Measurements from ENCODE around the gene TRIM71. TPM values are rescaled to one million over a fixed set of nuclear protein-coding genes. Genes with fewer than 3 reads are reported as not detected.

Gene TRIM71
- total and polyA plus RNA-seq, 2 of the 13 experiments (the other 11 are each of a cell fraction or from before 2014, with no cell fraction given): 21.7 to 76.9 TPM

DNA sequence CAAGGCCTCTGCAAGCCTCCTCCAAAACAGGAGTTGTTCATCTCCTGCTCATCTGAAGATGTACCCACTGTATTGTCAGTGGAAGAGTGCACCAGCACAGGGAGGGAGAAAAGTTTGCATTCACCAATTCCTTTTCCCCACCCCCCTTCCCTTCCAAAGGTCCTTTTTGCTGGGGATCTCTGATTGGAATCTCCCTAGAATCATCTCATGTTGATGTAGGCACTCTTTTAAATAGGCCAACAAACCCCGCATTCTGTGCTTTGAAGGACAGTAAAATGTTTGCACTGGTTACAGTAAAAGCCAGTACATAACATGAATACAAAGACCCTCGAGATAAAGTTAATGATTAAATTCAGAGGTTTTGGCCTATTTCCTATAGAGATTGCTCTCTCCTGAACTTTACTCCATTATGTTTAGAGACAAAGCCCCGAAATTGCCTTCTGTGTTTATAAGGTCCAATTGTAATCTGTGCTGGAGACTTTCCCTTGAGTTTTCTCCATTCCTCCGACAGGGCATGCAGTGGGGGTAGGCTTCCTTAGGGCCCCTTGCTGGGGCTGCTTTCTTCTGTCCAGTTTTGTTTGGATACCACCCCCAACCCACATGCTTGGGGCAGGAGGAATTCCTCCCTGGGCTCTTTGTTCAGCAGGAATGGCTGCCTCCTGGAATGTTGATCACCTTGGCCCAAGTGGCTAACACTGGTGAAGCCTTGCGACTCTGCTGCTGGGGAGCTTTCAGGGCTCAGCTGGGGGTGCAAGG lies 22.5 kb downstream of the TRIM71 start (continued):
- TF ChIP-seq, protein P1, sequence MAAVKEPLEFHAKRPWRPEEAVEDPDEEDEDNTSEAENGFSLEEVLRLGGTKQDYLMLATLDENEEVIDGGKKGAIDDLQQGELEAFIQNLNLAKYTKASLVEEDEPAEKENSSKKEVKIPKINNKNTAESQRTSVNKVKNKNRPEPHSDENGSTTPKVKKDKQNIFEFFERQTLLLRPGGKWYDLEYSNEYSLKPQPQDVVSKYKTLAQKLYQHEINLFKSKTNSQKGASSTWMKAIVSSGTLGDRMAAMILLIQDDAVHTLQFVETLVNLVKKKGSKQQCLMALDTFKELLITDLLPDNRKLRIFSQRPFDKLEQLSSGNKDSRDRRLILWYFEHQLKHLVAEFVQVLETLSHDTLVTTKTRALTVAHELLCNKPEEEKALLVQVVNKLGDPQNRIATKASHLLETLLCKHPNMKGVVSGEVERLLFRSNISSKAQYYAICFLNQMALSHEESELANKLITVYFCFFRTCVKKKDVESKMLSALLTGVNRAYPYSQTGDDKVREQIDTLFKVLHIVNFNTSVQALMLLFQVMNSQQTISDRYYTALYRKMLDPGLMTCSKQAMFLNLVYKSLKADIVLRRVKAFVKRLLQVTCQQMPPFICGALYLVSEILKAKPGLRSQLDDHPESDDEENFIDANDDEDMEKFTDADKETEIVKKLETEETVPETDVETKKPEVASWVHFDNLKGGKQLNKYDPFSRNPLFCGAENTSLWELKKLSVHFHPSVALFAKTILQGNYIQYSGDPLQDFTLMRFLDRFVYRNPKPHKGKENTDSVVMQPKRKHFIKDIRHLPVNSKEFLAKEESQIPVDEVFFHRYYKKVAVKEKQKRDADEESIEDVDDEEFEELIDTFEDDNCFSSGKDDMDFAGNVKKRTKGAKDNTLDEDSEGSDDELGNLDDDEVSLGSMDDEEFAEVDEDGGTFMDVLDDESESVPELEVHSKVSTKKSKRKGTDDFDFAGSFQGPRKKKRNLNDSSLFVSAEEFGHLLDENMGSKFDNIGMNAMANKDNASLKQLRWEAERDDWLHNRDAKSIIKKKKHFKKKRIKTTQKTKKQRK (IDR thresholded peaks at IDR 0.05; ENCODE audit: low read length): no peak
- no peak for TF ChIP-seq IKZF1 (IDR thresholded peaks at IDR 0.05)
- TF ChIP-seq DNMT3B (CRISPR knock-in tag; conservative IDR thresholded peaks at IDR 0.05): no peak
- peak; percentile 74; the same call in 1 of the 2 replicates for TF ChIP-seq FOXJ3 (CRISPR knock-in tag; IDR thresholded peaks at IDR 0.05; ENCODE audit: borderline replicate concordance)
- TF ChIP-seq MEF2D (CRISPR knock-in tag; IDR thresholded peaks at IDR 0.05): no peak; the same call in 1 of the 2 replicates
- TF ChIP-seq DPF2 (CRISPR knock-in tag; IDR thresholded peaks at IDR 0.05; ENCODE audit: borderline replicate concordance, low read depth): peak; percentile 59; the same call in 1 of the 2 replicates
- TF ChIP-seq SMARCC2 (IDR thresholded peaks at IDR 0.05): no peak
- peak; percentile 93 for TF ChIP-seq PHF21A (CRISPR knock-in tag; IDR thresholded peaks at IDR 0.05)
- TF ChIP-seq, protein P2, sequence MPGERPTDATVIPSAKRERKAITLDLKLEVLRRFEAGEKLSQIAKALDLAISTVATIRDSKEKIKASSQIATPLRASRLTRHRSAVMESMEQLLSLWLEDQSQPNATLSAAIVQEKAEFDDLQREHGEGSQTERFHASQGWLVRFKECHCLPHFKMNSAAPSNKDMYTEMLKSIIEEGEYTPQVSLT (CRISPR knock-in tag; IDR thresholded peaks at IDR 0.05; ENCODE audit: borderline replicate concordance, low read depth): no peak
- TF ChIP-seq SRSF4 (IDR thresholded peaks at IDR 0.05; ENCODE audit: low read depth, low read length, poor library complexity, severe bottlenecking): no peak
- no peak for TF ChIP-seq ZNF776 (CRISPR knock-in tag; IDR thresholded peaks at IDR 0.05)
- no peak for TF ChIP-seq HNRNPH1 (optimal IDR thresholded peaks at IDR 0.05; ENCODE audit: low read depth, low read length)
- TF ChIP-seq KAT2B (IDR thresholded peaks at IDR 0.05; ENCODE audit: borderline replicate concordance, low read depth, low read length): no peak
- no peak; the same call in 1 of the 2 replicates for TF ChIP-seq KMT2A (CRISPR knock-in tag; IDR thresholded peaks at IDR 0.05)
- peak; percentile 13; the same call in 1 of the 2 replicates for TF ChIP-seq KDM5A (IDR thresholded peaks at IDR 0.05; ENCODE audit: borderline replicate concordance, low read length)
- peak; percentile 39; the same call in 1 of the 2 replicates for TF ChIP-seq RARG (CRISPR knock-in tag; IDR thresholded peaks at IDR 0.05; ENCODE audit: low read depth)
- TF ChIP-seq MIER2 (CRISPR knock-in tag; IDR thresholded peaks at IDR 0.05): no peak
- TF ChIP-seq, protein P3, sequence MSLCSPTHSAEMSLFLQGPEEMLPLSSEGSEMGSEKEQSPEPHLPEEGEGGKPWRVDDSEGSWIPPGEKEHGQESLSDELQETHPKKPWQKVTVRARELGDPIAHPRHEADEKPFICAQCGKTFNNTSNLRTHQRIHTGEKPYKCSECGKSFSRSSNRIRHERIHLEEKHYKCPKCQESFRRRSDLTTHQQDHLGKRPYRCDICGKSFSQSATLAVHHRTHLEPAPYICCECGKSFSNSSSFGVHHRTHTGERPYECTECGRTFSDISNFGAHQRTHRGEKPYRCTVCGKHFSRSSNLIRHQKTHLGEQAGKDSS (CRISPR knock-in tag; IDR thresholded peaks at IDR 0.05; ENCODE audit: borderline replicate concordance, low read depth): no peak
- TF ChIP-seq, protein P4, sequence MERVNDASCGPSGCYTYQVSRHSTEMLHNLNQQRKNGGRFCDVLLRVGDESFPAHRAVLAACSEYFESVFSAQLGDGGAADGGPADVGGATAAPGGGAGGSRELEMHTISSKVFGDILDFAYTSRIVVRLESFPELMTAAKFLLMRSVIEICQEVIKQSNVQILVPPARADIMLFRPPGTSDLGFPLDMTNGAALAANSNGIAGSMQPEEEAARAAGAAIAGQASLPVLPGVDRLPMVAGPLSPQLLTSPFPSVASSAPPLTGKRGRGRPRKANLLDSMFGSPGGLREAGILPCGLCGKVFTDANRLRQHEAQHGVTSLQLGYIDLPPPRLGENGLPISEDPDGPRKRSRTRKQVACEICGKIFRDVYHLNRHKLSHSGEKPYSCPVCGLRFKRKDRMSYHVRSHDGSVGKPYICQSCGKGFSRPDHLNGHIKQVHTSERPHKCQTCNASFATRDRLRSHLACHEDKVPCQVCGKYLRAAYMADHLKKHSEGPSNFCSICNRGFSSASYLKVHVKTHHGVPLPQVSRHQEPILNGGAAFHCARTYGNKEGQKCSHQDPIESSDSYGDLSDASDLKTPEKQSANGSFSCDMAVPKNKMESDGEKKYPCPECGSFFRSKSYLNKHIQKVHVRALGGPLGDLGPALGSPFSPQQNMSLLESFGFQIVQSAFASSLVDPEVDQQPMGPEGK (CRISPR knock-in tag; IDR thresholded peaks at IDR 0.05): peak; percentile 92
- no peak for TF ChIP-seq ZBTB1 (CRISPR knock-in tag; IDR thresholded peaks at IDR 0.05; ENCODE audit: borderline replicate concordance)
- peak; percentile 56 for TF ChIP-seq HNRNPK (IDR thresholded peaks at IDR 0.05; ENCODE audit: low read depth, low read length, poor library complexity, severe bottlenecking)
- no peak for TF ChIP-seq ATF7 (IDR thresholded peaks at IDR 0.05)
- no peak for TF ChIP-seq ATF7 (CRISPR knock-in tag; IDR thresholded peaks at IDR 0.05)
- peak; percentile 27; the same call in 1 of the 2 replicates for TF ChIP-seq ZNF430 (CRISPR knock-in tag; IDR thresholded peaks at IDR 0.05)

Data from HepG2 (cell line).